GM08714 (cell line): Measurements from ENCODE around the gene PRELP.

Experiments used
- H3K4me3 ChIP-seq: fragments of 200-500 bp; sonication (Bioruptor generic); 2 replicates; pipeline ENCODE4 v1.5.1; 2014; ENCODE audit warnings: mild to moderate bottlenecking, low read length, inconsistent platforms
- ZNF274 ChIP-seq: IDR thresholded peaks from 2 replicates; pipeline ENCODE4 v1.6.1; 2012; ENCODE audit warnings: mild to moderate bottlenecking, low read depth, low read length

PRELP gene

DNA sequence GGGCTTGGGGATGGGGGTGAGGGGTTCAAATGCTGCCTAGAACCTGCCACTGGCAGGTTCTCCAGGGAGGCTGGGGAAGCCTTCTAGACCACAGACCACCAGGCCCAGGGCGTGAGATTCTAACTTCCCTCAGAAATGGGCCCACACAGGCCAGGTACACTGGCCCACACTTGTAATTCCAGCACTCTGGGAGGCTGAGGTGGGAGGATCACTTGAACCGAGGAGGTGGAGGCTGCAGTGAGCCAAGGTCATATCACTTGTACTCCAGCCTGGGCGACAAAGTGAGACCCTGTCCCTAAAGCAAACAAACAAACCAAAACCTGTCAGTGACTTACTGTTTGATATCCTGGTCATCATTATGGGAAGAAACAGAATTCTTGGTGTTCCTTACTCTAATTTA lies 50.1 kb downstream of the PRELP start:
- no peak overlapping the region for H3K4me3 ChIP-seq
- TF ChIP-seq ZNF274: no peak

DNA sequence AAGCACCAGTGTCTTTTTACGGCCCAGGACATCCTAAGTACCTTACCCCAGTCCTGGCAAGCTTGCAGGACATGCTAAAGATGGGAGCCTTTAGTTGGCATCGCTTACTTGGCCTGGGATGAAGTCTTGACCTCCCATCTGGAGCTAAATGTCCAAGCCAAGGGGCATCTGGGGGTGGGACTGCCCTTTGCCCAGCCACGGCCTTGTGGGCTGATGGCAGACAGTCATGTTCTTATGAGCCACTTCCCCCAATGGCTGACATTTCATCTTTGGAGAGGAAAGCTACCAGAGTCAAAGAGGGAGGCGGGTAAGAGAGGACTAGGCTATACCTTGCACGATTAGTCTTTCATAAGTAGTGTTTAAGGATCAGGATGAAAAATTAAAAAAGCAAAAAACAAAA lies 50.5 kb downstream of the PRELP start:
- no peak overlapping the region for H3K4me3 ChIP-seq
- TF ChIP-seq ZNF274: no peak

DNA sequence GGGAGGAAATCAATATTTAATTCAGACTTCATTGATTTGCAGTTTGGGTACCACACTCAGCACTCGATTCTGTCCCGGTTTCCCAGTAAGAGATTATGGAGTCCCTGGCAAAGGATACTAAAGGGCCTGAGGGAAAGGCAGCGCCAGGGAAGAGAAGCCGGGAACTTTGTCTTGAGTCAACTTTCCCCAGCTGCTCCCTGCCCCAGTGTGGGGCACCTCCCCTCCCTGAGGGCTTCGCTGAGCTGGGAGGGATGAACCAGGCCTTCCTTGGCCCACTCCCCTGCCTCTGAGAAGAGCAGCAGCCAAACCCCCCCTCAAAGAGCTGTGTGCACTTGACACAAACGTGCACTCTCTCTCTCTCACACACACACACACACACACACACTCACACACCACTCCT lies 51.0 kb downstream of the PRELP start:
- no peak for TF ChIP-seq ZNF274
- no peak overlapping the region for H3K4me3 ChIP-seq

DNA sequence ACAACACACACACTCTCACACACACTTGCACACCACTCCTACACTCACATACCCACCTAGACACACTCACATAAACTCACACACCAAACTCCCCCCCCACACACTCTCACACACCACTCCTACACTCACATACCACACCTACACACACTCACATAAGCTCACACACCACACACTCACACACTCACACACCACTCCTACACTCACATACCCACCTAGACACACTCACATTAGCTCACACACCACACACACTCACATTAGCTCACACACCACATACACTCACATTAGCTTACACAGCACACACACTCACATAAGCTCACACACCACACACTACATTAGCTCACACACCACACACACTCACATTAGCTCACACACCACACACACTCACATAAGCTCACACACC lies 51.4 kb downstream of the PRELP start:
- H3K4me3 ChIP-seq: no peak overlapping the region
- TF ChIP-seq ZNF274: no peak

DNA sequence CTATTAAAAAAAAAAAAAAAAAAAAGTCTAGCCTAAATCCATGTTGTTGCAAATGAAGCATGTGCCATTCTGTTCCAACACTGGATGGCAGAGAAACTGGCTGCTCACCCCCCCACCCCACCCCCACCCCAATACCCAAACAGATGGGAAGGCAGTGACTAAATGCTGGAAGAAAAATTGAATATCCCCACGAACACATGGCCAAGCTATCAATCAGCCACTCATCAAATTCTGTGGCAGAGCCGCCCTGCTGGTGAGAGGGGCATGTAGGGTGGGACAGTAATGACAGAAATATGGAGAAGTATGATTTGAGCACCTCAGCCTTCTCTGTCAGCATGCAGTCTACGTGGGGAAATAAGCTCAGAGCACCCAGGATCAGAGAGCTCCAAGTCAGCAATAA lies 52.5 kb downstream of the PRELP start:
- H3K4me3 ChIP-seq: no peak overlapping the region
- TF ChIP-seq ZNF274: no peak

DNA sequence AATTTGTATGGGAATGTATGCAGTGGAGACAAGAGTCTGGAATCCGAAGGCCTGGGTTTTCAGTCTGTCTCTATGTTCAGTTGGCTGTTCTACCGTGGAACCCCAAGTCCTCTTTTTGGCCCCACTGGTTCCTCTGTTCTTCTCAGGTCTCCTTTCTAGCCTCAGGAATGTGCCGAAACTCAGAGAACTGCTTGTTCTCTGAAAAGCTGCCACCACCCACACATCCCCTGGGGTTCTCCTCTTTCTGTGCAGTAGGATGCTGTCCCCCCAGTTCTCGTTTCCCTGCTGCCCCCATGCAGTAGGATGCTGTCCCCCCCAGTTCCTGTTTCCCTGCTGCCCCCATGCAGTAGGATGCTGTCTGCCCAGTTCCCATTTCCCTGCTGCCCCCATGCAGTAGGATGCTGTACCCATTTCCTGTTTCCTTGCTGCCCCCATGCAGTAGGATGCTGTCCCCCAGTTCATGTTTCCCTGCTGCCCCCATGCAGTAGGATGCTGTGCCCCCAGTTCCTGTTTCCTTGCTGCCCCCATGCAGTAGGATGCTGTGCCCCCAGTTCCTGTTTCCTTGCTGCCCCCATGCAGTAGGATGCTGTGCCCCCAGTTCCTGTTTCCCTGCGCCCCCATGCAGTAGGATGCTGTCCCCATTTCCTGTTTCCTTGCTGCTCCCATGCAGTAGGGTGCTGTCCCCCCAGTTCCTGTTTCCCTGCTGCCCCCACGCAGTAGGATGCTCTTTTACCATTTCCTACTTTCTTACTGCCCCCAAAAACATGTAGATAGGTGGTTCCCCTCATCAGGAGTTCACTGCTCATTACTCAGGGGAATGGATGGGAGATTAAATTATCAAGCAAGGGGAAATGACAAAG lies 53.6 kb downstream of the PRELP start:
- no peak for TF ChIP-seq ZNF274
- no peak overlapping the region for H3K4me3 ChIP-seq

DNA sequence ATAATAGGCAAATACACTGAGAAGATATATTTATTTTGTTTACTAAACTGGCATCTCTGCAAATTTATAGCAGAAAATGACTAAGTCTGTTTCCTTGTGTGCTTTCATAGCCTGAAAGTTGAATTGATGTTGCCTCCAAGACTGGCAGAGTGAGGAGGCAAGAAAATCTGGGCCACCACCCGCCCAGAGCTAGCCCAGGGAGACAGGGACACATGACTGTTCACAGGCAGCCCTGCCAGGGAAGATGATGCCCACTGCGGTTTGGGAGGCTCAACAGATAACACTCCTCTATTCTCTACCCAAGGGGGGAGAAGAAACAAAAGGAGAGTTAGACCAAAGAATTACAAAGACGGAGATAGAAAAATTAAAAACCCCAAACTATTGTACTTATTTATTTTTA lies 55.5 kb downstream of the PRELP start:
- H3K4me3 ChIP-seq: no peak overlapping the region
- no peak for TF ChIP-seq ZNF274

DNA sequence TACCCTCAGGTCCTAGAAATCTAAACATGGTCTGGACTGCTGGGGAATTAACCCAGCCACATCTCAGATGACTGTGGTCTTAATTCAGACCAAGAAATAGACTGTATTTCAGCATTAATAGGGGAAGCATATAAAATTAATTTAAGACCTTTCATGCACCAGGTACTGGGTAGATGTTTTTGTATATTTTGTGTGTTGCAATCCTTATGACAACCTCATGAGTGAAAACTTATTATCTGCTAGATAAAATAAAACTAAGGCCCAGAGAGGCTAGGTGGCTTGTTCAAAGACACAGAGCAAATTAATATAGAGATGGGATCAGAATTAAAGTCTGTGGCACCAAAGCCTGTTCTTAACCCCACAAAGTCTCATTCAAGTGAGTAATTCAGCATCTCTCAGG lies 58.4 kb downstream of the PRELP start:
- H3K4me3 ChIP-seq: no peak overlapping the region
- TF ChIP-seq ZNF274: no peak

DNA sequence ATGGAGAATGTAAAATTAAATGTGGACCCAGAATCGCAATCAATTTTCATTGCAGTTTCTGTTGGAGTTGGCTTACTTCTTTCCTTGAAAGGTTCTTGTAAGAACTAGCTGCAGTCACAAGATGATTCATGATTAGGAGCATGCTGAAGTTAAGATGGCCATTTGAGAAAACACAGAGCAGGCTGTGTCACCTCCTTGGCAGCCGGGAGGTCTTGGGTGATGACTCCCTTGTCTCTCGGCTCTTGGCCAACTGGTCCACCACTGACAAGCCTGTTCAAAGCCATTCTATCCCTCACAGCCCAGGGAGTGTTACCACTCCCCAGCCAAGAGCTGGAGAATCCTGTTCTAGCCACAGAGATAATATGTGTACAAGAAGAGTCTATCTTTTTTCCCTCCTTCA lies 58.9 kb downstream of the PRELP start:
- TF ChIP-seq ZNF274: no peak
- H3K4me3 ChIP-seq: no peak overlapping the region

DNA sequence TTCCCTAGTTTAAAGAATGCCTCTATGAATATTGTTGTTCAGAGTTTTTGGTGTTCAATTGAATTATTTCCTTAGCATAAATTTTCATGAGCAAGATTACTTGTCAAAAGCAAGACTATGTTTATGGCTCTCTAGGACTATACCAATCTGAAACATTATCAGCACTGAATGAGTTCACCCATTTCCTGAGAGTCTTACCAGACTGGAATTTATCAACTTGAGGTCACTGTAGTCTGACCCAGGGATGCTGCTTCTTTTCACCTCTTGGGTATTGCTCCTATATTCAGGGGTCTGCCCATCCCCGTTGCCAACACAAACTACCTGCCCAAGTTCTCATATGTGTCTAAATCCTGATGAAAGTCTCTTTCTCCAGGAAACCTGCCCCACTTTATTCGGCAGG lies 61.0 kb downstream of the PRELP start:
- no peak overlapping the region for H3K4me3 ChIP-seq
- no peak for TF ChIP-seq ZNF274

DNA sequence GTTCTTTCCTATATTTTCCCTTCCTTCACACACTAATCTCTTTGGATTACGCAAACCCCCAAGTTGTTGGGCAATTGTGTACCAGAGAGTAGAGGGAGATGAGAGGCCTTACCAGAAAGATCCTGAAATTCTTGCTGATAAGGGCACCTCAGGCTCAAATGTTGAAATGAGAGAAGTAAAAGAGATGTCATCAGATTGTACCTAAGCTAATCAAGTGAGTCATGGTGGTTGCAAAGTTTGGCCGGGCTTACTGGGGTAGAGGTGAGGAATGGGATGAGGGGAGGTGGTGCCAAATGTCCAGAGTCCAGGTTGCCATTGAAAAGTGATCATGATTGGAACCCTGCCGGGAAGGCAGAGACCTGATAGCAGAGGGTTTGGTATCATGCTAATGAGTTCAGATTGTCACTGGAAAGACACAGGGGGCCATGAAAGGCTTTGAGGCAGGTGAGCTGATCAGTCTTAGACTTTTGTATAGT lies 61.4 kb downstream of the PRELP start:
- H3K4me3 ChIP-seq: no peak overlapping the region
- no peak for TF ChIP-seq ZNF274

DNA sequence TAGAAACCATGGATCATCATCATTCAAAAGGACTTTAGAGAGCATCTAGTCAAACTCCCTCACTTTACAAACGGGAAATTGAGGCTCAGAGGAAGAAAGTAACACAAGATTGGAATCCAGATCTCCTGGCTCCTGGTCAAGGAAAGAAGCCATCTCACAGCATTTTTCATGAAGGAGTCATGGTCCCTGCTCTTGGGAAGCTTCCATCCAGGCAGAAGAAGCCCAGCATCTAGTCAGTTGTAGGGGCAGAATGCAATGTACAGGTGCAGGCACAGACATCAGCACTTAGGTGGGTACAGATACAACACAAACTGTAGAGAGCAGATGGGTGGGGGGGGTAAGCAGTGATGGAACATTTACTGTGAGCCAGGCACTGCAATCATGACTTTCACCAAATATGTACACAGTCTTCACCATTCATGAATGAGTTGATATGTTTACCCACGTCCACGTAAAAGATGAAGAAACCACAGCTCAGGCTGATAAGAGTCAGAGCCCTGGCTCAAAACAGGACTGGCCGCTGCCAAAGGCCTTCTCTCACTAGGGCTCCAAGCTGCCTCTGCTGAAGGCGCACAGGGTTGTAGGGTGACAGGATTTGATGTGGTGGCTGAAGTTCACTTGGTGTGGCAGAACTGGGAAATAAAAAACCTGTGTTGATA lies 62.3 kb downstream of the PRELP start:
- no peak for TF ChIP-seq ZNF274
- H3K4me3 ChIP-seq: no peak overlapping the region

DNA sequence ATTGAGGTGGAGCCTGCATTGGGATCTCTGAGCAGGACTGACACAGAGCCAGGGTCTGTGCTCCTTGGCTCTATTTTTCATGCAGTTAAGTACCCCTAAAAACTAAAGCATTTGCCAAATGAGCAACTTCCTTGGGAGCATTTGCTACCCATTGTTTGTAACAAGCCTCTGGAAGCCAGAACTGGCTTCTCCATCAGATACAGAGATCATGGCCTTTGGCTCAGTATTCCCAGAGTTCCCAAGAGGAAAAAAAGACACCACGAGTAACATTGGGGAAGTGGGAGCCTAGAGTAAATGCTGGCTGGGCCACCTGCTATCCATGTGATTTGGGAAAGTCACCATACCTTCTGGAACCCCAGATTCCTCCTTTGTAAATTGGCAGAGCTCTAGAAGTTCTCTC lies 63.1 kb downstream of the PRELP start:
- H3K4me3 ChIP-seq: no peak overlapping the region
- TF ChIP-seq ZNF274: no peak

DNA sequence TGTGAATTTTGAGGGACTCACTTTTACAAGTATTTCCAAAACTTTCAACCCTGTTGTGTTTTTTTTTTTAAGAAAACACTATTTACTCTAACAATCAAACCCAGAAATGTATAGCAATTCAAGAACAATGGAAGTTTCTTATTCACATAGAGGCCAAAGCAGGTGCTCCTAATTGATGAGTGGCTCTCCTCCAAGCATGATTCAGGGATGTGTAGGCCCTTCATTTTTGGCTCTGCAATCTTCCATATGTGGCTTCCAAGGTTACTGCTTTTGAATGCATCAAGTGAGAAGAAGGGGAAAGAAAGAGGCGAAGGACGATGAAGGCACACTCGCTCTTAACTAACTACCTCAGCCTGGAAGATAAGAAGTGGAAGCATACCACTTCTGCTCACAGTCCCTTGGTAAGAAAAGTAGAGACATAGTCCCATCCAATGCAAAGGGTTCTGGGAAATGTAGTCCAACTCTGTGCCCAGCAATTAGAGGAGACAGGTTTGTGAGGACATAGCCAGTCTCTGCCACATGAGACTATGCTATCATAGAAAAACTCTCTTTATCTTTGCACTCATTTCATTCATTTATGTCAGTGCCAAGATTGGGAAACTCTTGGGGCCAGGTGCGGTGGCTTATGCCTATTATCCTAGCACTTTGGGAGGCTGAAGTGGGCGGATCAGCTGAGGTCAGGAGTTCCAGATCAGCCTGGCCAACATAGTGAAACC lies 64.4 kb downstream of the PRELP start:
- TF ChIP-seq ZNF274: no peak
- H3K4me3 ChIP-seq: no peak overlapping the region
